Liver (tissue), 9 donors: Measurements from ENCODE around the gene EEFSEC. TPM values are rescaled to one million over a fixed set of nuclear protein-coding genes. Genes with fewer than 3 reads are reported as not detected.

Experiments used
- DNase-seq: peaks from one replicate; pipeline ENCODE4 v3.0.0-alpha.2; 2017; ENCODE audit warnings: low spot score
- H3K27ac ChIP-seq, 2 donors: one replicate each; pipeline ENCODE4 v1.7.0; 2013; ENCODE audit warnings: inconsistent platforms in 2 of 2, low read length in 2 of 2, control low read depth in 1 of 2, low read depth in 1 of 2, mild to moderate bottlenecking in 1 of 2
- H3K27me3 ChIP-seq, 4 donors: one replicate each; pipeline versions ENCODE4 v1.6.1 to v1.7.0; 2013; ENCODE audit warnings: low read length in 3 of 4, inconsistent platforms in 1 of 4, mild to moderate bottlenecking in 1 of 4, moderate library complexity in 1 of 4; ENCODE audit not compliant: control insufficient read depth in 4 of 4, insufficient read depth in 4 of 4
- H3K36me3 ChIP-seq, 4 donors: one replicate each; pipeline versions ENCODE4 v1.6.1 to v1.7.0; 2013; ENCODE audit warnings: low read length in 3 of 4, mild to moderate bottlenecking in 3 of 4, low read depth in 1 of 4, moderate library complexity in 1 of 4; ENCODE audit not compliant: control insufficient read depth in 4 of 4, insufficient read depth in 3 of 4
- H3K4me1 ChIP-seq, 4 donors: one replicate each; pipeline versions ENCODE4 v1.6.1 to v1.7.0; 2013; ENCODE audit warnings: low read length in 3 of 4, mild to moderate bottlenecking in 3 of 4, moderate library complexity in 1 of 4; ENCODE audit not compliant: control insufficient read depth in 4 of 4, insufficient read depth in 4 of 4
- H3K4me3 ChIP-seq, 3 donors: one replicate each; pipeline versions ENCODE4 v1.6.1 to v1.7.0; 2013; ENCODE audit warnings: low read length in 3 of 3, control low read depth in 1 of 3, low read depth in 1 of 3, mild to moderate bottlenecking in 1 of 3
- H3K9ac ChIP-seq, 2 donors: one replicate each; pipeline ENCODE4 v1.7.0; 2013; ENCODE audit warnings: low read length in 2 of 2, mild to moderate bottlenecking in 2 of 2, moderate library complexity in 2 of 2, control low read depth in 1 of 2, low read depth in 1 of 2
- H3K9me3 ChIP-seq, 4 donors: one replicate each; pipeline versions ENCODE4 v1.6.1 to v1.7.0; 2013; ENCODE audit warnings: low read length in 3 of 4; ENCODE audit not compliant: control insufficient read depth in 4 of 4
- ATF3 ChIP-seq: IDR thresholded peaks from 2 replicates; pipeline ENCODE4 v1.6.1; 2016; ENCODE audit warnings: antibody characterized with exemption
- CTCF ChIP-seq: fragments of 150-350 bp; IDR thresholded peaks from 2 replicates; pipeline ENCODE4 v1.5.1; 2017; ENCODE audit warnings: improper control_type of control experiment, low read depth, low read length; ENCODE audit not compliant: missing input control
- EGR1 ChIP-seq, 2 donors: IDR thresholded peaks; 2 replicates each; pipeline ENCODE4 v1.6.1; 2016 to 2018; ENCODE audit warnings: antibody characterized with exemption in 2 of 2, low read depth in 2 of 2
- FOXA2 ChIP-seq: IDR thresholded peaks from 2 replicates; pipeline ENCODE4 v1.6.1; 2016; ENCODE audit warnings: antibody characterized with exemption
- GABPA ChIP-seq, 2 donors: IDR thresholded peaks in 1 of 2; conservative IDR thresholded peaks in 1 of 2; 2 replicates each; pipeline ENCODE4 v1.6.1; 2016; ENCODE audit warnings: antibody characterized with exemption in 2 of 2, mild to moderate bottlenecking in 1 of 2, moderate library complexity in 1 of 2
- HNF4A ChIP-seq, 2 donors: conservative IDR thresholded peaks; 2 replicates each; pipeline ENCODE4 v1.6.1; 2016; ENCODE audit warnings: antibody characterized with exemption in 2 of 2, mild to moderate bottlenecking in 2 of 2
- JUND ChIP-seq, 2 donors: IDR thresholded peaks; 2 replicates each; pipeline ENCODE4 v1.6.1; 2016; ENCODE audit warnings: antibody characterized with exemption in 2 of 2
- MAX ChIP-seq: IDR thresholded peaks from 2 replicates; pipeline ENCODE4 v1.6.1; 2016; ENCODE audit warnings: antibody characterized with exemption
- NR2F2 ChIP-seq: IDR thresholded peaks from 2 replicates; pipeline ENCODE4 v1.6.1; 2016; ENCODE audit warnings: antibody characterized with exemption
- RAD21 ChIP-seq, 2 donors: IDR thresholded peaks; 2 replicates each; pipeline ENCODE4 v1.6.1; 2016; ENCODE audit warnings: antibody characterized with exemption in 2 of 2, mild to moderate bottlenecking in 2 of 2
- REST ChIP-seq: IDR thresholded peaks from 2 replicates; pipeline ENCODE4 v1.6.1; 2016; ENCODE audit warnings: antibody characterized with exemption, mild to moderate bottlenecking
- RXRA ChIP-seq, 2 donors: IDR thresholded peaks; 2 replicates each; pipeline ENCODE4 v1.6.1; 2017 to 2018; ENCODE audit warnings: antibody characterized with exemption in 2 of 2, mild to moderate bottlenecking in 1 of 2
- SP1 ChIP-seq: IDR thresholded peaks from 2 replicates; pipeline ENCODE4 v1.6.1; 2018; ENCODE audit warnings: antibody characterized with exemption, mild to moderate bottlenecking
- TAF1 ChIP-seq: conservative IDR thresholded peaks from 2 replicates; pipeline ENCODE4 v1.6.1; 2016; ENCODE audit warnings: antibody characterized with exemption, mild to moderate bottlenecking
- YY1 ChIP-seq: IDR thresholded peaks from 2 replicates; pipeline ENCODE4 v1.6.1; 2016; ENCODE audit warnings: antibody characterized with exemption, mild to moderate bottlenecking
- ZBTB33 ChIP-seq: IDR thresholded peaks from 2 replicates; pipeline ENCODE4 v1.6.1; 2016; ENCODE audit warnings: antibody characterized with exemption
- WGBS: extraction: QIAGEN DNeasy Blood & Tissue Kit; methylation state at CpG from one replicate; pipeline ENCODE4 v1.1.7; 2013; 5-methylcytosine and 5-hydroxymethylcytosine counted together
- polyA plus RNA-seq, 2 donors: library from polyadenylated mRNA; stranded (reverse) in 1 of 2; unstranded in 1 of 2; fragments of 200-250 nt in 1 of 2; fragments of >200 nt in 1 of 2; fragmentation: Nextera tagmentation in 1 of 2; extraction: Ambion mirVana in 1 of 2; gene quantifications; one replicate each; pipeline versions ENCODE4 v1.2.1 to v1.2.3, GENCODE V29; 2013 to 2015
- total RNA-seq, 2 donors: library from RNA; depleted of rRNA; stranded (reverse); fragments of >200 nt; gene quantifications; one replicate each; pipeline ENCODE4 v1.2.3, GENCODE V29; 2014
- donor health status: healthy.
- donor health status: healthy.
- donor health status: healthy.
- donor health status: healthy.
- donor health status: healthy.

The EEFSEC gene
- total and polyA plus RNA-seq, 4 donors: 8.4 to 13.1 (median 10.7) TPM

GRCh38 chr3:128294999-128295468 lies 141.8 kb downstream of the EEFSEC start:
- no peak overlapping the region for H3K9ac ChIP-seq
- DNase-seq: peak; percentile 30
- TF ChIP-seq REST (no peak), NR2F2 (no peak), FOXA2 (no peak), YY1 (no peak), HNF4A (conservative IDR thresholded peaks at IDR 0.05) (no peak), TAF1 (no peak), ZBTB33 (no peak), EGR1 (IDR thresholded peaks at IDR 0.05; ENCODE audit: low read depth in 2 of 2) (no peak), ATF3 (no peak), JUND (IDR thresholded peaks at IDR 0.05) (no peak), GABPA (IDR thresholded peaks at IDR 0.05 in 1 of 2, conservative IDR thresholded peaks at IDR 0.05 in 1 of 2) (no peak), RAD21 (IDR thresholded peaks at IDR 0.05) (no peak), MAX (no peak), SP1 (no peak), RXRA (IDR thresholded peaks at IDR 0.05) (no peak)
- H3K4me1 ChIP-seq: peaks cover 0 to 3% (median 0%) of the 10 kb centered on the region in 4 donors
- no peak overlapping the region for H3K4me3 ChIP-seq
- no peak overlapping the region for H3K27ac ChIP-seq
- H3K36me3 ChIP-seq: no peaks in the 10 kb centered on the region
- H3K9me3 ChIP-seq: no peaks in the 10 kb centered on the region
- WGBS: 87% methylated on average over 4 of the region's 4 CpGs
- no peaks in the 10 kb centered on the region for H3K27me3 ChIP-seq

GRCh38 chr3:128296469-128297251 lies 143.4 kb downstream of the EEFSEC start:
- no peaks in the 10 kb centered on the region for H3K36me3 ChIP-seq
- DNase-seq: peak; percentile 30
- no peak overlapping the region for H3K9ac ChIP-seq
- no peaks in the 10 kb centered on the region for H3K9me3 ChIP-seq
- no peak overlapping the region for H3K27ac ChIP-seq
- H3K4me1 ChIP-seq: peaks cover 0 to 3% (median 0%) of the 10 kb centered on the region in 4 donors
- no peaks in the 10 kb centered on the region for H3K27me3 ChIP-seq
- H3K4me3 ChIP-seq: no peak overlapping the region
- WGBS: 85% methylated on average over 10 of the region's 10 CpGs
- TF ChIP-seq CTCF (no peak), SP1 (no peak), MAX (no peak), HNF4A (conservative IDR thresholded peaks at IDR 0.05) (no peak), REST (no peak), ZBTB33 (no peak), NR2F2 (no peak), JUND (IDR thresholded peaks at IDR 0.05) (no peak), GABPA (IDR thresholded peaks at IDR 0.05 in 1 of 2, conservative IDR thresholded peaks at IDR 0.05 in 1 of 2) (no peak)
